PC-3 (cell line): Measurements from ENCODE around the gene PPIH.

Experiments
- EZH2 ChIP-seq: fragments of 300-600 bp; sonication (generic); IDR thresholded peaks from one replicate; pipeline ENCODE4 v1.6.1; 2017; ENCODE audit warnings: antibody characterized with exemption, mild to moderate bottlenecking, low read length; ENCODE audit not compliant: unreplicated experiment
- EZH2phosphoT487 ChIP-seq: fragments of 300-600 bp; sonication (generic); IDR thresholded peaks from 2 replicates; pipeline ENCODE4 v1.6.1; 2018; ENCODE audit warnings: mild to moderate bottlenecking, antibody characterized with exemption, low read length, borderline replicate concordance
- TF ChIP-seq, protein P1 (sequence below): fragments of 300-600 bp; sonication (generic); conservative IDR thresholded peaks from 2 replicates; pipeline ENCODE4 v1.5.1; 2017; ENCODE audit warnings: antibody characterized with exemption, low read depth, mild to moderate bottlenecking, low read length

DNA sequence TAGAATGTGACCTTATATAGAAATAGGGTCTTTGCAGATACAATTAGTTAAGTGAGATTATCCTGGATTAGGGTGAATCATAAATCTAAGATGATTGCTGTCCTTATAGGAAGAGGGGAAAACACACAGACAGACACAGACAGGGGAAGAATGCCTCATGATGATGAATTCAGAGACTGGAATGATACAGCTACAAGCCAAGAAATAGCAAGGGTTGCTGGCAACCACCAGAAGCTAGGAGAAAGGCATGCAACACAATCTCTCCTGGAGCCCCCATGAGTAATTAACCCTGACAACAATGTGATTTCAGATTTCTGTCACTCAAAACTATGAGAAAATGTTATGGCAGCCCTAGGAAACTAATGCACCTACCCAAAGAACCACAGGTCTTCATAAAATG lies 19.1 kb upstream of the PPIH start:
- TF ChIP-seq EZH2phosphoT487 (no peak), EZH2 (no peak)
- TF ChIP-seq, protein P1, sequence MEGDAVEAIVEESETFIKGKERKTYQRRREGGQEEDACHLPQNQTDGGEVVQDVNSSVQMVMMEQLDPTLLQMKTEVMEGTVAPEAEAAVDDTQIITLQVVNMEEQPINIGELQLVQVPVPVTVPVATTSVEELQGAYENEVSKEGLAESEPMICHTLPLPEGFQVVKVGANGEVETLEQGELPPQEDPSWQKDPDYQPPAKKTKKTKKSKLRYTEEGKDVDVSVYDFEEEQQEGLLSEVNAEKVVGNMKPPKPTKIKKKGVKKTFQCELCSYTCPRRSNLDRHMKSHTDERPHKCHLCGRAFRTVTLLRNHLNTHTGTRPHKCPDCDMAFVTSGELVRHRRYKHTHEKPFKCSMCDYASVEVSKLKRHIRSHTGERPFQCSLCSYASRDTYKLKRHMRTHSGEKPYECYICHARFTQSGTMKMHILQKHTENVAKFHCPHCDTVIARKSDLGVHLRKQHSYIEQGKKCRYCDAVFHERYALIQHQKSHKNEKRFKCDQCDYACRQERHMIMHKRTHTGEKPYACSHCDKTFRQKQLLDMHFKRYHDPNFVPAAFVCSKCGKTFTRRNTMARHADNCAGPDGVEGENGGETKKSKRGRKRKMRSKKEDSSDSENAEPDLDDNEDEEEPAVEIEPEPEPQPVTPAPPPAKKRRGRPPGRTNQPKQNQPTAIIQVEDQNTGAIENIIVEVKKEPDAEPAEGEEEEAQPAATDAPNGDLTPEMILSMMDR = no peak
